GM19455 (cell line): ENCODE measurements around the gene N4BP2.

Source experiments
- ATAC-seq: cut with Tn5 transposase; IDR thresholded peaks from one replicate; pipeline ENCODE4 v1.9.1; 2021; ENCODE audit not compliant: unreplicated experiment

The N4BP2 gene

GRCh38 chr4:40190465-40190864, 133.8 kb downstream of the N4BP2 start:
- ATAC-seq = no peak

DNA sequence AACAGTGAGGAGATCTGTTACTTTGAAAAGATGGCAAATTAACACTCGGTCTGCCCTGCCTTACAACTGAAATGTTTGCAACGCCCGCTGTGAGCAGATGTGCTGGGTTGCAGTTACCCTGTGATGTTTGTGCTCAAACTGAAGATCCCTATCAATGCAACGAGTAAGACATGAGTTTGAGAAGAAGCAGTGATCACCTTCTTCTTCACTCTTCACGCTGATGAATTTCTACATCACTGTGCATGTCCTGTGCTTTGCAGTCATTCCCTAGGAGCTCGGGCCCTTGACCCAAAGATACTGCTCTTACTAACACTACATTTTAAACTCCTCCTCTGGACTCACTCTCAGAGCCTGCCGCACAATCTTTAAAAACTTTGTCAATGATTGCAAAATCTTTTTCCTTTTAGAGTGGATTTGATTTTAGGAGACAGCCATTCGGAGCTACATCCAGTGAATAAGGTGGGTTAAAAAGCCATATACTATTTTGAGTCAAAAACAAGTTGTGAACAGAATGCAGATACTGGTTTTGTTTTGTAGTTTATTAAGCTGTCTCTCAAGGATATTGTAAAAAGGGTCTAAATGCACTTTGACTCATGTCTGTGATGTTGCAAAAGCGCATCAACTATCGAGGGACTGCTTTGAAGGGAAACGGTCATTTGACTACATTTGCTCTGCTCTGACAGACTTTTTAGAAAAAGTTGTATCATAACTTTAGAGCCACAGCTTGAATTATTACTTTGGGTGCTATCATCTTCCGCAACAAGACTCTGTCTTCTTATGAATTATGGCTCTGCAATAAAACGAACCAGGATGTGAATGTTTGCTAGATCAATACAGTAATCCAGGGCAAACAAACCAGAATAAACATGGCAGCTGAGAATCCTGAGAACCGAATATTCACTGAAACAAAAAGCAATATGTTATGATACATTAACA, 134.5 kb downstream of the N4BP2 start:
- no peak for ATAC-seq

DNA sequence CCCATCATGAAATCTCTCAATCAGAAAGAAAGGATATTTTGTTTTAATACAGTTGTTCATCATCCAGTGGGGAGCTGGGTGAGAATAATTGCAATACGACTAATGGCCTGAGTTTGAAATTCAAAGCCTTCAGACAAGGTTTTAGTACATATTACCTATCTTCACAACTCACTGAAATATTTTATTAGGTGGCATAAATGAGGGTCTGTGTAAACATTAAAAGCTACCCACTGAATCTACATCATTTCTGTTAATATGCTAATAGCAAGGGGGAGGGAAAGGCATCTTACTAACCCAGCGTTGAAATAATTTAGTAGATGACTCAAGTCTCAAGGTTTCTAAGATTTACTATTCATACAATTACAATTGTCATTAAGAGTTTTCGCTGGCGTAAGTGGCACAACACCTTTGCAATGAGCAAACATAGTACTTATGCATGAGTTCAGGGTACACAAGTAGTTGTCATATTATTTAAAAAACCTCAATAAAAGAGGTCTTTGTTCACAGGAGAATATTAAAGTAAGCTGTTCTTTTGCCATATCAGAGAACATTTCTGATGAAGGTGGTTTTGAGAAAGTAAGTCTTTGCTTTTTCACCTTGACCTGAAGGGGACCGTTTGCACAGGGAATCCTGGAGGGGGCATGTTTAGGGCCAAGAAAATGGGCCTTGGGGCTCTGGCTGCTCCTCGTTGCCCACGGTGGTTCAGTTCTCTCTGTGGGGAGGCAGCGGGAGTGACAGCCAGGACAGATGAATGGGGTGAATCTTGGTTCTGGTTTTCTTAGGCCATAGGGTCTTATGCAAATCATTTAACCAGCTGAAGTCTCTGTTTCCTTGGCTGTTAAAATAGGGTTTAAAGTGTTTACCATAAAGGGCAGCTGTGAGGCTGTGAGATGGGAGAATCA, 135.7 kb downstream of the N4BP2 start:
- ATAC-seq = peak; percentile 43

- ATAC-seq = peak; percentile 40
Measured at GRCh38 chr4:40193016-40193571, 136.4 kb downstream of the N4BP2 start.

- no peak for ATAC-seq
Measured at GRCh38 chr4:40193578-40193977, 136.9 kb downstream of the N4BP2 start.

GRCh38 chr4:40194602-40195161, 138.0 kb downstream of the N4BP2 start:
- ATAC-seq = no peak

GRCh38 chr4:40195182-40196177, 138.8 kb downstream of the N4BP2 start:
- ATAC-seq = no peak

DNA sequence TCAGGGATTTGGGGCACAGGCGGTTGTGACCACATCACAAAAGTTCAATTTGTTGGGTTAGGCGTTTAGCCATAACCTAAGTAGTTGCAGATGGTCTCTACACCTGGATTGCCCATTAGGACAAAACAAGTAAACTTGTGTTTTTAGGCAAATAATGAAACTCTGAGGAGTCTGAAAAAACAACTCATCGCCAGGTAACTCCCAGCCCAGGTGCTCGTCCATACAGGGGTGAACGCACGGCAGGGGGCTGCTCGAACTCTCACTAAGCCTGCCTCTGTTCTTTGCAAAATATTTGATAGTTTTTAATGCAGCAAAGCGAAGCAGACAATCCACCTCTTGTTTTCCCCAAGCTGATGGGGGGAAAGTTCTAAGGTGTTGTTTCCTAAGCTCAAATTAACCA, 139.6 kb downstream of the N4BP2 start:
- ATAC-seq = no peak

DNA sequence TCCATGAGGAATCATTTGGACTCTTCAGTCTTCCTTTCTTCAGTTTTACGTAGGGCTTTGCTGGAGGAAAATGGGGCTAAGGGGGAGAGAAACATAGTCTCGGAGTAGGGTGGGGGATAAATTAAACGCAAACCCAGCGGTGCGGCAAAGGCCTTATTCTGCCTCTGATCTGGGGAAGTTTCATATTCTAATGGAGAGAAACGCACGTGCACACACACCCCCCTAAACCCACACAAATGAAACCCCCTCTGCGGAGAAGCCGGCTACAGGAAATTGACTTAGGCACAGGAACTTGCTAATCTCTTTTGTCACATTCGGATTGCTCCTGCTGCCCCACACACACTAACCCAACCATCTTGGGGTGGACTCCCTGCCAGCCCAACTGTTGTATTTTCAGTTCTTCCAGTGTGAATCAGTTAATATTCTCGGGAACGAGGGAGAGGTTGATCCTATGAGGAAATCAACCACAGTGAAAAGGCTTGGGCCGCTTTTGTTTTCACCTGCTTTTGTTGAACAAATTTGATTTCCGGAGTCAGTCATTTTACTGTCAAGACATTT, 140.2 kb downstream of the N4BP2 start, which contains the start of gene RHOH:
Gene RHOH, plus strand, starts transcription at position 308 of the 558 bp plus-strand sequence. CDS start 46,356 bp downstream, outside the sequence.
- no peak for ATAC-seq

GRCh38 chr4:40197879-40198689, 141.4 kb downstream of the N4BP2 start:
- ATAC-seq = no peak

DNA sequence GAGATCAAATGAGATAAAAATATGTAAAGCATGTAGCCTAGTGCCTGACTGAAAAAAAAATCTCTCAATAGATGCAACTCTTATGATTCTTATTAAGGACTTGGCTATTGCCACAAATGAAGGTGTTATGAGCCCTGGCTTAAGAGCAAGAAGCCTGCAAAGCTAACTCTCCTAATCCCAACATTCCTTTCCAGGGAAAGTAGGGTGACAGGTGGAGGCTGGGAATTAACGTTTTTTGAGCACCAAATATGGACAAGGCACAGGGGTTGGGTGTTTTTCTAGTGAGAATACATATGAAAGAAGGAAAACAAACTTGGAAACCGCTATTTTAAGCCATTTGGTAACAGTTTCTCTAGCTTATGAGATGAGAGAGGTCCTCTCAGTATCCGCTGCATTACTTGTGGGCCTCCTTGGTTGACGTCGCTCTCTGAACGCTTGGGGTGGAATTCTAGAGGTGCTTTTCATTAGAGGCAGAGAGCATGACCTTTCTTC, 142.6 kb downstream of the N4BP2 start:
- no peak for ATAC-seq

DNA sequence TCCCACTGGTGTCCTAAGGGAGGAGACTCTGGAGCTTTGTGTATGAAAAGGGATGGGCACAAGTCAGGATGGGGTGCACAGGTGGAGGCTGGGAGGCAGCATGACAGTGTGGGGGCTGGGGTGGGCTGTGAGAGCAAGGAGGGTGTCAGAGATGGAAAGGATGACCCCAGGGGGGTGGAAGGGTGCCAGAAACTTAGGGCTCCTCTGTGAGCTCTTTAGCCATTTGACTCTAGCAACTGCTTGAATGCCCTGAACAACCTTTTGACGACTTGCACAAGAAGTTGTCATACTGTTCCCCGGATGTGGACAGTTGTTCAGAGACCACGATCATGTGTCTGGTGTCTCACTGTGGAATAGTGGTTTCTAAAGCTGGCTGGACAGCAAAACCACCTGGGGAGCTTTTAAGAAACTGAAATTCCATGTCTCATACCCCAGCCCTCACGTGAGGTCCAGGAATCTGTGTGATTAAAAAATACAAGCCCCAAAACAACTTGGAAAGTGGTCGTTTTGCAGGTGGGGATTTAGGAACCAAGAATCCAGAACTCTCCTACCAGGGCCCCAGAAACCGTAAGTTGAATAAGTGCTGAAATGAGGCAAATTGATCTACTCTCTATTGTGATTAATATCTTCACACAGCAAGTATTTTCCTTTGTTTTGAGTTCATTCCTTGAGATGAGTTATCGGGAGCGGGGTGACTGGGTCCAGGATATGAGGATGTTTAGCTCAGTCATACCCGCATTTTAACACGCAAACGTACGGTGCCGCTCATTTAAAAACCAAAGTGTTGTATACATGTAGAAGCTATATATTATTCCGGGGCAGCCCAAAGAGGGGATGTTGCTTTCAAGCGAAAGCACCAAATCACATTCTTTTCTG, 143.6 kb downstream of the N4BP2 start:
- peak; percentile 54 for ATAC-seq

DNA sequence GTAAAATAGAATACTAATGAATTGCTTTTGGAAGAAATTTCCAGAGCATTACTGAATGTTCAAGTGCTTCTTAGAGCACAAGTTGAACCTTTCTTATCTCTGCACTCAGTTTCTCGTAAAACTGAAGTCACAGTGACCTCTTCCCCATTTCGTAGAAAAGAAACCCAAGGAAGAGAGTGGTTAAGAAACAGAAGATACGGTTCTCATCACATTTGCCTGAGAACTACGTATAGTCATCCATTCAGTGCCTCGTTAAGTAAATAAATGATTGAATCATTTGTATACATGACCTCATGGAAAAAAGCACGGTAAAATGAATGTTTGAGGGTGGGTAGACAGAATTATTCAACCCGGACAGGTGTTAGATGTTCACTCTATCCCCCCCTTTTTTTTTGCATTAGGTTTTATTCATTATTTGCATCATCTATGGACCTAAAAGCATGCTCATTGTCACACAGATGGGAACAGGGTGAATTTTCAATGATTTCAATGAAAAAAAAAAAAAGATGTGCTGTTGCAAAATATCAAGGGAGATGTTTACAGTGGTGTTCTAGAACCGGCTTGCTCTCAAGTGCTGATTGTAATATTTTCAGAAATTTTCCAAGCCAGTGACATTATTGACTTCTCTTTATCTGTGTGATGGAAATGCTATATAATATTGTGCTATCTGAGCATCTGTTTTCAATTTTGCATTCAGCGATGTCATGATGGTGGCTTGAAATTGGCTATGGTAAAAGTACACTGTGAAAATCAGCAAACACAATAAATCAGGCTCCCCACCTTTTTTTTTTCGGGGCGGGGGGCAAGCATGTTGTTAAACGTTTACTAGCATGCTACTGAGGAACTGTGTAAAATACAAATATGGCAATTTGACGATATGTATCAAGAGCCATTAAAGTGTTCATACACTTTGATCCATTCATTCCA, 144.5 kb downstream of the N4BP2 start:
- ATAC-seq = no peak

- ATAC-seq = no peak
Measured at GRCh38 chr4:40201898-40202297, 145.2 kb downstream of the N4BP2 start.

DNA sequence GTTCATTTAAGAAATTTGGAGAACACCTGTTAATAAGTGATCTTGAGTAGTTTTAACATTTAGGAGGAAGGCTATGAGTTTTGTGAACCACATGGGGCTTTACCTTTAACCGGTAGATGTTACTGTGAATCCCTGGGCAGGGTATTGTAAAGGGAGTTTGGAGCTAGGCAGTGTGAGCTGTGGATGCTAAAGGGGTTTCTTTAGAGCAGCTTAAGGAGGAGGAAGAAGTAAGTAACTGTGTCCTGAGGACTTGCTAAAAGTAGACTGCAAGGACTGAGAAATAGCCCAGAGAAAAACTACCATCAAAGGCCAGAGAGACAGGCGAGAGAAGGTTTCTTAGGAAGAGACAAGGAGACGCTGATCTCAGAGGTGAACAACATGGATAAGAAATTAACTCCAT, 145.8 kb downstream of the N4BP2 start:
- no peak for ATAC-seq

GRCh38 chr4:40204507-40205258, 148.0 kb downstream of the N4BP2 start:
- ATAC-seq = no peak
